ENCODE data around the gene PBRM1. TPM values are rescaled to one million over a fixed set of nuclear protein-coding genes. Genes with fewer than 3 reads are reported as not detected.
"Not testable (repeated sequence)": the region's sequence is repeated elsewhere in the genome, so short reads cannot be mapped to it uniquely, and the experiment has no call there.

PBRM1 gene
- polyA plus RNA-seq, 3 donors: 26.1 to 72.9 (median 38.0) TPM

- Histone ChIP-seq H2AFZ (ENCODE audit: insufficient read depth, low read depth, low read length, poor library complexity, severe bottlenecking) (no peak overlapping the region), H3K9ac (ENCODE audit: insufficient read depth, low read length, poor library complexity, severe bottlenecking) (no peak overlapping the region), H4K20me1 (ENCODE audit: insufficient read depth, low read length) (no peaks in the 10 kb centered on the region), H3K9me3 (replicated peaks in 1 of 2; ENCODE audit: control insufficient read depth in 1 of 2, insufficient read depth in 1 of 2, low read length in 2 of 2) (no peaks in the 10 kb centered on the region), H3K4me1 (ENCODE audit: control insufficient read depth in 1 of 2, insufficient read depth in 2 of 2, low read length in 2 of 2) (peaks cover 11 to 20% of the 10 kb centered on the region in 2 donors), H3K4me3 (replicated peaks in 1 of 3; ENCODE audit: low read depth in 2 of 3, low read length in 3 of 3) (no peak overlapping the region), H3K36me3 (replicated peaks in 1 of 2; ENCODE audit: control insufficient read depth in 1 of 2, insufficient read depth in 2 of 2, low read length in 2 of 2) (peaks cover 36 to 56% of the 10 kb centered on the region in 2 donors), H3K27me3 (ENCODE audit: control insufficient read depth in 2 of 2, insufficient read depth in 2 of 2, low read length in 2 of 2) (peaks cover 0 to 4% of the 10 kb centered on the region in 2 donors), H3K79me2 (ENCODE audit: insufficient read depth, low read length) (peaks cover 29% of the 10 kb centered on the region), H3K27ac (ENCODE audit: low read depth in 1 of 2, low read length in 2 of 2) (no peak overlapping the region), H3K4me2 (replicated peaks; ENCODE audit: extremely low read depth, low read length, poor library complexity, severe bottlenecking) (no peak overlapping the region)
- intact Hi-C loops (cut with micrococcal nuclease): no loop called here
- H3K9me3 Mint-ChIP-seq: no peaks in the 10 kb centered on the region
- WGBS (ENCODE audit: insufficient coverage): 95% methylated on average over 6 of the region's 18 CpGs
- DNase-seq: no peak
- H3K36me3 Mint-ChIP-seq: peaks cover 29 to 48% of the 10 kb centered on the region in 2 donors
- H3K27ac Mint-ChIP-seq: peak overlapping the region in 2 of 7 donors; percentile 10 to 11
- no peak for TF ChIP-seq CTCF (IDR thresholded peaks at IDR 0.05)
- peaks cover 16% of the 10 kb centered on the region for H3K4me1 Mint-ChIP-seq
- H3K4me3 Mint-ChIP-seq: no peak overlapping the region
- H3K27me3 Mint-ChIP-seq (ENCODE audit: low read depth in 3 of 3): peaks cover 6 to 11% (median 9%) of the 10 kb centered on the region in 3 donors
Measured at GRCh38 chr3:52527732-52528585, 157.8 kb downstream of the PBRM1 start.

- Mint-ChIP-seq H3K9me3 (no peaks in the 10 kb centered on the region), H3K4me1 (peaks cover 8% of the 10 kb centered on the region), H3K4me3 (no peak overlapping the region), H3K27ac (peak overlapping the region in 2 of 7 donors; percentile 9 to 50), H3K36me3 (peaks cover 37 to 55% of the 10 kb centered on the region in 2 donors), H3K27me3 (ENCODE audit: low read depth in 3 of 3) (peaks cover 2 to 3% (median 2%) of the 10 kb centered on the region in 3 donors)
- Histone ChIP-seq H3K36me3 (replicated peaks in 1 of 2; ENCODE audit: control insufficient read depth in 1 of 2, insufficient read depth in 2 of 2, low read length in 2 of 2) (peaks cover 44 to 63% of the 10 kb centered on the region in 2 donors), H3K9me3 (replicated peaks in 1 of 2; ENCODE audit: control insufficient read depth in 1 of 2, insufficient read depth in 1 of 2, low read length in 2 of 2) (no peaks in the 10 kb centered on the region), H2AFZ (ENCODE audit: insufficient read depth, low read depth, low read length, poor library complexity, severe bottlenecking) (no peak overlapping the region), H3K4me3 (replicated peaks in 1 of 3; ENCODE audit: low read depth in 2 of 3, low read length in 3 of 3) (no peak overlapping the region), H4K20me1 (ENCODE audit: insufficient read depth, low read length) (no peaks in the 10 kb centered on the region), H3K9ac (ENCODE audit: insufficient read depth, low read length, poor library complexity, severe bottlenecking) (no peak overlapping the region), H3K27me3 (ENCODE audit: control insufficient read depth in 2 of 2, insufficient read depth in 2 of 2, low read length in 2 of 2) (no peaks in the 10 kb centered on the region), H3K4me1 (ENCODE audit: control insufficient read depth in 1 of 2, insufficient read depth in 2 of 2, low read length in 2 of 2) (peaks cover 3 to 12% of the 10 kb centered on the region in 2 donors), H3K79me2 (ENCODE audit: insufficient read depth, low read length) (peaks cover 21% of the 10 kb centered on the region), H3K4me2 (replicated peaks; ENCODE audit: extremely low read depth, low read length, poor library complexity, severe bottlenecking) (no peak overlapping the region), H3K27ac (ENCODE audit: low read depth in 1 of 2, low read length in 2 of 2) (peak overlapping the region in 1 of 2 donors; percentile 20)
- DNase-seq: no peak
- no peak for TF ChIP-seq CTCF (IDR thresholded peaks at IDR 0.05)
- WGBS (ENCODE audit: insufficient coverage): 100% methylated on average over 8 of the region's 14 CpGs
- intact Hi-C loops (cut with micrococcal nuclease): no loop called here
Measured at GRCh38 chr3:52527039-52527731, 158.5 kb downstream of the PBRM1 start.

DNA sequence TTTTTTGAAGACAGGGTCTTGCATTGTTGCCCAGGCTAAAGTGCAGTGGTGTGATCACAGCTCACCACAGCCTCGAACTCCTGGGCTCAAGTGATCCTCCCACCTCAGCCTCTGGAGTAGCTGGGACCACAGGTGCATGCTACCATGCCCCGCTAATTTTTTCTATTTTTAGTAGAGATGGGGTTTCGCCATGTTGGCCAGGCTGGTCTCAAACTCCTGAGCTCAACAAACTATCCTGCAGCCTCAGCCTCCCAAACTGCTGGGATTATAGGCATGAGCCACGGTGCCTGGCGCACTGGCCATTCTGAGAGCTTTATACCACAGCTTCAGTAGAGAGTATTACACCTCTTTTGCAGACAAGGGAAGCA is 159.1 kb downstream of the PBRM1 start:
- H3K79me2 ChIP-seq (ENCODE audit: insufficient read depth, low read length): peaks cover 16% of the 10 kb centered on the region
- H4K20me1 ChIP-seq (ENCODE audit: insufficient read depth, low read length); H3K9me3 ChIP-seq (replicated peaks in 1 of 2; ENCODE audit: control insufficient read depth in 1 of 2, insufficient read depth in 1 of 2, low read length in 2 of 2); intact Hi-C loops (cut with micrococcal nuclease); H2AFZ ChIP-seq (ENCODE audit: insufficient read depth, low read depth, low read length, poor library complexity, severe bottlenecking); H3K4me1 ChIP-seq (ENCODE audit: control insufficient read depth in 1 of 2, insufficient read depth in 2 of 2, low read length in 2 of 2); H3K4me3 Mint-ChIP-seq; H3K27me3 Mint-ChIP-seq (ENCODE audit: low read depth in 3 of 3); H3K4me1 Mint-ChIP-seq; H3K9ac ChIP-seq (ENCODE audit: insufficient read depth, low read length, poor library complexity, severe bottlenecking); H3K9me3 Mint-ChIP-seq; H3K27me3 ChIP-seq (ENCODE audit: control insufficient read depth in 2 of 2, insufficient read depth in 2 of 2, low read length in 2 of 2); DNase-seq; H3K4me2 ChIP-seq (replicated peaks; ENCODE audit: extremely low read depth, low read length, poor library complexity, severe bottlenecking); H3K4me3 ChIP-seq (replicated peaks in 1 of 3; ENCODE audit: low read depth in 2 of 3, low read length in 3 of 3): not testable (repeated sequence)
- peak overlapping the region in 2 of 7 donors; percentile 63 to 75 for H3K27ac Mint-ChIP-seq
- WGBS (ENCODE audit: insufficient coverage): 100% methylated on average over 2 of the region's 5 CpGs
- peak overlapping the region; percentile 8 to 20 for H3K27ac ChIP-seq (ENCODE audit: low read depth in 1 of 2, low read length in 2 of 2)
- peaks cover 49 to 69% of the 10 kb centered on the region in 2 donors for H3K36me3 ChIP-seq (replicated peaks in 1 of 2; ENCODE audit: control insufficient read depth in 1 of 2, insufficient read depth in 2 of 2, low read length in 2 of 2)
- peaks cover 41 to 61% of the 10 kb centered on the region in 2 donors for H3K36me3 Mint-ChIP-seq
